Activated B cell treated with CpG ODN at 0.5 μM for 24 hours (primary cell): ENCODE results near the gene NAA16. TPM values are rescaled to one million over a fixed set of nuclear protein-coding genes. Genes with fewer than 3 reads are reported as not detected.

ENCODE experiments used
- ATAC-seq: fragments of 200-7000 bp; cut with Tn5 transposase; one replicate; pipeline ENCODE4 v1.10.0; 2021; ENCODE audit warnings: low read depth, mild to moderate bottlenecking, moderate library complexity
- CTCF ChIA-PET: fragments of 350-600 bp; sonication (Branson Sonifier 250); formaldehyde crosslinking; loops from one replicate; lab custom pipeline; 2021; ENCODE audit warnings: antibody characterized with exemption; lab: Charles Lee
- POLR2A ChIA-PET: fragments of 350-600 bp; sonication (Branson Sonifier 250); formaldehyde crosslinking; loops from one replicate; lab custom pipeline; 2021; ENCODE audit warnings: antibody characterized with exemption; lab: Charles Lee
- DNase-seq: peaks from one replicate; pipeline ENCODE4 v3.0.0; 2022
- H3K27ac Mint-ChIP-seq: one replicate; pipeline ENCODE4 v1.8.0; 2020; ENCODE audit warnings: mixed read lengths
- H3K27me3 Mint-ChIP-seq: one replicate; pipeline ENCODE4 v1.8.0; 2021; ENCODE audit warnings: mixed read lengths
- H3K36me3 Mint-ChIP-seq: one replicate; pipeline ENCODE4 v1.8.0; 2021; ENCODE audit warnings: low read depth, mixed read lengths
- H3K4me1 Mint-ChIP-seq: one replicate; pipeline ENCODE4 v1.8.0; 2021; ENCODE audit warnings: mixed read lengths
- H3K4me3 Mint-ChIP-seq: one replicate; pipeline ENCODE4 v1.8.0; 2020; ENCODE audit warnings: mild to moderate bottlenecking, mixed read lengths
- H3K9me3 Mint-ChIP-seq: one replicate; pipeline ENCODE4 v1.8.0; 2020; ENCODE audit warnings: mixed read lengths
- intact Hi-C: fragments of 100-400 bp; cut with micrococcal nuclease; formaldehyde crosslinking; loops from one replicate; pipeline ENCODE4 v1.15.1; 2024
- total RNA-seq: library from RNA; stranded (reverse); gene quantifications from 2 replicates; pipeline ENCODE4 v1.2.3, GENCODE V29; 2022
- TF ChIP-seq, protein P1 (sequence below): fragments of 200-600 bp; IDR thresholded peaks from one replicate; pipeline ENCODE4 v1.8.0; 2022; ENCODE audit warnings: antibody characterized with exemption, mild to moderate bottlenecking

Gene NAA16
- total RNA-seq, 1 donor from 2014 or later = 21.4 TPM

DNA sequence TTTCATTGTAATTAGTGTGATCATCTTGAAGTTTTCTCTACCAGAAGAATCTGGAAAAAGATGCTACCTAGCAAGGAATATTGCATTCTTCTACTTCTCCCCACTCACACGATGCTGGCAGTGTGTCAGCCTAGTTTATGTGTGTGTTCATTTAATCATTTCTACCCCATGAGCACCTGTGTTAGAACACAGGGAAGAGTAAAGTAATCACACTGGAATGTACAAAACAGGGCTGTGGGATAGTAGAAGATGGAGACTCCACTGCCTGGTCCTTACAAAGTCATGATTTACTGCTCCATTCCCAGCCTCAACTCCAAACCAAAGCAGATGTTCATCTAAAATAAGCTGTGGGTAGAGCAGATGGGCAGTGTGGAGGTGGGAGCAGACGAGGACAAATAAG, 98.5 kb downstream of the NAA16 start:
- no peaks in the 10 kb centered on the region for H3K4me1 Mint-ChIP-seq
- H3K9me3 Mint-ChIP-seq = no peaks in the 10 kb centered on the region
- TF ChIP-seq, protein P1, sequence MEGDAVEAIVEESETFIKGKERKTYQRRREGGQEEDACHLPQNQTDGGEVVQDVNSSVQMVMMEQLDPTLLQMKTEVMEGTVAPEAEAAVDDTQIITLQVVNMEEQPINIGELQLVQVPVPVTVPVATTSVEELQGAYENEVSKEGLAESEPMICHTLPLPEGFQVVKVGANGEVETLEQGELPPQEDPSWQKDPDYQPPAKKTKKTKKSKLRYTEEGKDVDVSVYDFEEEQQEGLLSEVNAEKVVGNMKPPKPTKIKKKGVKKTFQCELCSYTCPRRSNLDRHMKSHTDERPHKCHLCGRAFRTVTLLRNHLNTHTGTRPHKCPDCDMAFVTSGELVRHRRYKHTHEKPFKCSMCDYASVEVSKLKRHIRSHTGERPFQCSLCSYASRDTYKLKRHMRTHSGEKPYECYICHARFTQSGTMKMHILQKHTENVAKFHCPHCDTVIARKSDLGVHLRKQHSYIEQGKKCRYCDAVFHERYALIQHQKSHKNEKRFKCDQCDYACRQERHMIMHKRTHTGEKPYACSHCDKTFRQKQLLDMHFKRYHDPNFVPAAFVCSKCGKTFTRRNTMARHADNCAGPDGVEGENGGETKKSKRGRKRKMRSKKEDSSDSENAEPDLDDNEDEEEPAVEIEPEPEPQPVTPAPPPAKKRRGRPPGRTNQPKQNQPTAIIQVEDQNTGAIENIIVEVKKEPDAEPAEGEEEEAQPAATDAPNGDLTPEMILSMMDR = no peak
- H3K4me3 Mint-ChIP-seq = no peak overlapping the region
- ChIA-PET POLR2A (no interaction called here), CTCF (no interaction called here)
- ATAC-seq (no peak), DNase-seq (no peak)
- intact Hi-C loops = no loop called here
- H3K27me3 Mint-ChIP-seq = peaks cover 6% of the 10 kb centered on the region
- H3K27ac Mint-ChIP-seq = no peak overlapping the region
- H3K36me3 Mint-ChIP-seq = no peaks in the 10 kb centered on the region

DNA sequence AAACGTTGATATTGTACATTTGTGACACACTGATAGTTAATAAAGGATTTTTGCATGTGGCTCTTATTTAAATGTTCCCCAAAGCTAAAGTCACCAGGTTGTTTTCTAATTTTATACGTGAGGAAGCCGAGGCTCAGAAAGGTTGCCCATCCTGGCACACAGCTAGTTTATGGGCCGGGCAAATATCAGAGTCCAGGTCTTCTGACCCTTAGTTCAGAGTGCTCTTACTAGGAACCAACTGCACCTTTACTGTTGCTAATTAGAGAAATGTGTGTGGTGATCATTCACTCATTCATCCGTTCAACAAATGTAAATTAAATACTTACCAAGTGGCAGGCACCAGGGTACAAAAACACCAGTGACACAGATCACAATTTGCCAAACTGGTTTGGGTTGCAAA, 100.0 kb downstream of the NAA16 start:
- ATAC-seq (no peak), DNase-seq (no peak)
- Mint-ChIP-seq H3K4me1 (no peaks in the 10 kb centered on the region), H3K27me3 (peaks cover 6% of the 10 kb centered on the region), H3K36me3 (no peaks in the 10 kb centered on the region), H3K4me3 (no peak overlapping the region), H3K9me3 (no peaks in the 10 kb centered on the region), H3K27ac (no peak overlapping the region)
- POLR2A ChIA-PET = no interaction called here
- intact Hi-C loops = loop anchor here (1.0 kb wide), 1 partner anchor 699 kb away; no protein-coding TSS in a partner anchor
- CTCF ChIA-PET = interaction anchor here (1.3 kb wide), 1 partner anchor 242 kb away, joined by 7 read pairs; no protein-coding TSS in a partner anchor
- TF ChIP-seq, protein P1 = no peak

DNA sequence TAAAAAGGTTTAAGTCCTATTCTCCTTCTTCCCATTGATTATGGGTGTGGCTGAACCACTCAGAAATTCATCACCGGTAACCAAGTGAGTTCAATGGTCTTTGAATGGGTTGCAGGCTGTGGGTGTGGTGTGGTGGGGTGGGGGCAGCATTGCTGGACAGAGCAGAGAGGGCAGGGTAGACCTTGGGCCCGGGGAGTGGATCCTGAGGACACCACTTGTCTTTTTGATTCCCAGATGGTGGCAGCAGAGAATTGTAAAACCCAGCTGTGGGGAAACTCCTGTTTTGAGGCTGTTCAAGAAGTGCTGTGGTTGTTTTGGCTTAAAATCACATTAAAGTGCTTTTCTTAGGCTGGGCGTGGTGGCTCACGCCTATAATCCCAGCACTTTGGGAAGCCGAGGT, 100.5 kb downstream of the NAA16 start:
- ChIA-PET POLR2A (no interaction called here), CTCF (interaction anchor here (1.3 kb wide), 1 partner anchor 241 kb away, joined by 7 read pairs; no protein-coding TSS in a partner anchor)
- intact Hi-C loops = loop anchor here (1.0 kb wide), 1 partner anchor 699 kb away; no protein-coding TSS in a partner anchor
- DNase-seq = no peak
- Mint-ChIP-seq H3K9me3 (no peaks in the 10 kb centered on the region), H3K4me3 (no peak overlapping the region), H3K27ac (no peak overlapping the region), H3K27me3 (peaks cover 6% of the 10 kb centered on the region), H3K4me1 (no peaks in the 10 kb centered on the region), H3K36me3 (no peaks in the 10 kb centered on the region)
- ATAC-seq = no peak
- TF ChIP-seq, protein P1 = no peak

DNA sequence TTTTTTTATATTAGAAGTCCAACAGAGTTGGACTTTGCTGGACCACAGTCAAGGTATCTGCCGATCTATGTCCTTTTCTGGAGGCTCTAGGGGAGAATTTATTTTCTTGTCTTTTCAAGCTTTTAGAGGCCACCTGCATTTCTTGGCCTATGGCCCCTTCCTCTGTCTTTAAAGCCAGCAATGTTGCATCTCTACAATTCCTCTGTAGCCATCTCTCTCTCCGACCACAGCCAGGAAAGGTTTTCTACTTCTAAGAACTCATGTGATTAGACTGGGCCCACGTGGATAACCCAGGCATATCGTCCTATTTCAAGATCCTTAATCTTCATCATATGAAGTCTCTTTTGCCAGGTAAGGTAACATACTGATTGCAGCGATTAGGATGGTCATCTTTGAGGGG, 102.8 kb downstream of the NAA16 start:
- intact Hi-C loops = no loop called here
- H3K4me3 Mint-ChIP-seq = no peak overlapping the region
- peaks cover 2% of the 10 kb centered on the region for H3K9me3 Mint-ChIP-seq
- ChIA-PET CTCF (interaction anchor here (1.3 kb wide), 1 partner anchor 239 kb away, joined by 3 read pairs; no protein-coding TSS in a partner anchor), POLR2A (no interaction called here)
- H3K27ac Mint-ChIP-seq = no peak overlapping the region
- no peaks in the 10 kb centered on the region for H3K4me1 Mint-ChIP-seq
- no peak for DNase-seq
- no peak for ATAC-seq
- no peaks in the 10 kb centered on the region for H3K36me3 Mint-ChIP-seq
- TF ChIP-seq, protein P1 = no peak
- peaks cover 6% of the 10 kb centered on the region for H3K27me3 Mint-ChIP-seq

- intact Hi-C loops = no loop called here
- ATAC-seq = no peak
- Mint-ChIP-seq H3K9me3 (peaks cover 2% of the 10 kb centered on the region), H3K4me3 (no peak overlapping the region), H3K27ac (no peak overlapping the region), H3K4me1 (no peaks in the 10 kb centered on the region), H3K27me3 (peaks cover 7% of the 10 kb centered on the region), H3K36me3 (no peaks in the 10 kb centered on the region)
- TF ChIP-seq, protein P1 = no peak
- DNase-seq = no peak
- POLR2A ChIA-PET = no interaction called here
- CTCF ChIA-PET = no interaction called here
Measured at GRCh38 chr13:41416276-41416675, 105.2 kb downstream of the NAA16 start.
